Kidney (tissue), 14 donors: ENCODE results near the gene KIAA1614. TPM values are rescaled to one million over a fixed set of nuclear protein-coding genes. Genes with fewer than 3 reads are reported as not detected.
A peak's percentile ranks its signal among the peaks of the same experiment; 100 is the strongest.
"Not testable (repeated sequence)": the region's sequence is repeated elsewhere in the genome, so short reads cannot be mapped to it uniquely, and the experiment has no call there.

Source experiments
- DNase-seq, 5 donors: peaks; one replicate each; pipeline ENCODE4 v3.0.0-alpha.2; 2013 to 2020
- FAIRE-seq: peaks from 2 replicates; lab custom pipeline; 2012; peaks lifted over from hg19 to GRCh38; lab: Jason Lieb, UNC
- H3K27ac ChIP-seq, 2 donors: one replicate each; pipeline ENCODE4 v1.7.0; 2013; ENCODE audit warnings: low read depth in 2 of 2, low read length in 2 of 2, inconsistent platforms in 1 of 2
- H3K27me3 ChIP-seq: one replicate; pipeline ENCODE4 v1.7.1; 2013; ENCODE audit warnings: low read length, inconsistent platforms; ENCODE audit not compliant: control insufficient read depth, insufficient read depth
- H3K36me3 ChIP-seq, 3 donors: one replicate each; pipeline versions ENCODE4 v1.7.0 to v1.7.1; 2013; ENCODE audit warnings: low read length in 3 of 3, control low read depth in 1 of 3, inconsistent platforms in 1 of 3; ENCODE audit not compliant: insufficient read depth in 3 of 3, control insufficient read depth in 2 of 3
- H3K4me1 ChIP-seq, 3 donors: one replicate each; pipeline versions ENCODE4 v1.7.0 to v1.7.1; 2013; ENCODE audit warnings: low read length in 3 of 3, inconsistent platforms in 1 of 3, low read depth in 1 of 3; ENCODE audit not compliant: control insufficient read depth in 2 of 3, insufficient read depth in 2 of 3
- H3K4me3 ChIP-seq, 3 donors: one replicate each; pipeline versions ENCODE4 v1.7.0 to v1.8.1; 2013; ENCODE audit warnings: low read length in 3 of 3, control low read depth in 1 of 3, inconsistent platforms in 1 of 3
- H3K9ac ChIP-seq, 3 donors: one replicate each; pipeline versions ENCODE4 v1.7.0 to v1.7.1; 2013; ENCODE audit warnings: low read length in 3 of 3, control low read depth in 1 of 3, inconsistent platforms in 1 of 3
- H3K9me3 ChIP-seq, 3 donors: one replicate each; pipeline versions ENCODE4 v1.7.0 to v1.7.1; 2013; ENCODE audit warnings: low read length in 3 of 3, control low read depth in 1 of 3, inconsistent platforms in 1 of 3; ENCODE audit not compliant: control insufficient read depth in 2 of 3, insufficient read depth in 1 of 3
- CTCF ChIP-seq: IDR thresholded peaks from 3 replicates; pipeline ENCODE4 v1.5.1; 2012; ENCODE audit warnings: mild to moderate bottlenecking, moderate library complexity, borderline replicate concordance; ENCODE audit not compliant: insufficient read depth; ENCODE audit errors: extremely low read depth
- intact Hi-C: fragments of 100-400 bp; cut with DNase I; formaldehyde crosslinking; loops from one replicate; pipeline ENCODE4 v1.11.1; 2022
- polyA plus RNA-seq: library from polyadenylated mRNA; stranded (reverse); fragments of 350-450 nt; fragmentation: Illumina TruSeq; extraction: RNeasy Lipid Tissue Mini Kit (QIAGEN cat#74804); gene quantifications from one replicate; pipeline ENCODE4 v1.2.3, GENCODE V29; 2014; ENCODE audit warnings: low read depth, low replicate concordance; ENCODE audit not compliant: insufficient read depth
- total RNA-seq: library from RNA; stranded (reverse); fragmentation: NEBNext Ultra II Directional; extraction: Animal tissue kit (Norgen Biotek cat#: 25700); gene quantifications from one replicate; pipeline ENCODE4 v1.2.1, GENCODE V29; 2021
- donor health status: control.
- donor health status: control.
- donor health status: control.
- donor health status: control.
- donor health status: control.
- donor health status: DM: yes; HTN: yes; CAD: no.
- donor health status: Normal renal cell carcinoma (clear cell type).

Gene KIAA1614
- total and polyA plus RNA-seq, 2 donors from 2014 or later: 5.4 to 12.3 TPM

- no peak for DNase-seq
- peak overlapping the region in 1 of 3 donors; percentile 51 for H3K9ac ChIP-seq
- TF ChIP-seq CTCF: no peak
- peaks cover 0 to 14% (median 0%) of the 10 kb centered on the region in 3 donors for H3K4me1 ChIP-seq
- FAIRE-seq: no peak
- peak overlapping the region in 1 of 3 donors; percentile 52 for H3K4me3 ChIP-seq
- H3K27me3 ChIP-seq: no peaks in the 10 kb centered on the region
- H3K27ac ChIP-seq: peak overlapping the region; percentile 28 to 71
- peaks cover 0 to 2% (median 0%) of the 10 kb centered on the region in 3 donors for H3K36me3 ChIP-seq
- intact Hi-C loops: no loop called here
- no peaks in the 10 kb centered on the region for H3K9me3 ChIP-seq
Observed at GRCh38 chr1:180954801-180955165, 42.1 kb downstream of the KIAA1614 start.

GRCh38 chr1:180956028-180956640 lies 43.4 kb downstream of the KIAA1614 start:
- H3K27me3 ChIP-seq: no peaks in the 10 kb centered on the region
- H3K36me3 ChIP-seq: no peaks in the 10 kb centered on the region
- FAIRE-seq (no peak), DNase-seq (peak in 2 of 5 donors; percentile 16 to 22)
- H3K9ac ChIP-seq: no peak overlapping the region
- intact Hi-C loops: no loop called here
- no peak for TF ChIP-seq CTCF
- H3K4me1 ChIP-seq: peaks cover 0 to 15% (median 2%) of the 10 kb centered on the region in 3 donors
- H3K27ac ChIP-seq: no peak overlapping the region
- H3K4me3 ChIP-seq: no peak overlapping the region
- no peaks in the 10 kb centered on the region for H3K9me3 ChIP-seq

- DNase-seq, FAIRE-seq, H3K9me3 ChIP-seq, H3K27me3 ChIP-seq, H3K36me3 ChIP-seq, intact Hi-C loops, H3K9ac ChIP-seq, H3K4me3 ChIP-seq, H3K27ac ChIP-seq: not testable (repeated sequence)
- peaks cover 6 to 19% (median 17%) of the 10 kb centered on the region in 3 donors for H3K4me1 ChIP-seq
Observed at GRCh38 chr1:180959620-180960019, 46.9 kb downstream of the KIAA1614 start.

- no peak for TF ChIP-seq CTCF
- DNase-seq (peak in 1 of 5 donors; percentile 51), FAIRE-seq (no peak)
- H3K36me3 ChIP-seq: no peaks in the 10 kb centered on the region
- H3K4me1 ChIP-seq: peaks cover 6 to 19% (median 13%) of the 10 kb centered on the region in 3 donors
- H3K27me3 ChIP-seq: no peaks in the 10 kb centered on the region
- H3K9ac ChIP-seq: peak overlapping the region in 1 of 3 donors; percentile 51
- H3K4me3 ChIP-seq: no peak overlapping the region
- intact Hi-C loops: no loop called here
- H3K9me3 ChIP-seq: no peaks in the 10 kb centered on the region
- peak overlapping the region; percentile 50 to 67 for H3K27ac ChIP-seq
Observed at GRCh38 chr1:180961622-180962021, 48.9 kb downstream of the KIAA1614 start.
